HFFc6 (cell line): ENCODE results near the gene INPP5B. TPM values are rescaled to one million over a fixed set of nuclear protein-coding genes. Genes with fewer than 3 reads are reported as not detected.

Experiments used
- DNase-seq: peaks from one replicate; pipeline ENCODE4 v3.0.0-alpha.2; 2018
- H3K27ac Mint-ChIP-seq: 2 replicates; pipeline ENCODE4 v1.8.0; 2020; ENCODE audit warnings: mild to moderate bottlenecking, mixed read lengths
- H3K27me3 Mint-ChIP-seq: 2 replicates; pipeline ENCODE4 v1.8.0; 2021; ENCODE audit warnings: mild to moderate bottlenecking, moderate library complexity, mixed read lengths; ENCODE audit not compliant: insufficient read depth
- H3K36me3 Mint-ChIP-seq: 2 replicates; pipeline ENCODE4 v1.8.0; 2021; ENCODE audit warnings: low read depth, mixed read lengths
- H3K4me1 Mint-ChIP-seq: 2 replicates; pipeline ENCODE4 v1.8.0; 2020; ENCODE audit warnings: low read depth, mixed read lengths
- H3K4me3 Mint-ChIP-seq: 2 replicates; pipeline ENCODE4 v1.8.0; 2020; ENCODE audit warnings: mild to moderate bottlenecking, moderate library complexity, mixed read lengths
- H3K9me3 Mint-ChIP-seq: 2 replicates; pipeline ENCODE4 v1.8.0; 2020; ENCODE audit warnings: mild to moderate bottlenecking, mixed read lengths
- CTCF ChIP-seq: fragments of 200-600 bp; sonication (generic); IDR thresholded peaks from 2 replicates; pipeline ENCODE4 v1.5.0; 2021; ENCODE audit warnings: antibody characterized with exemption, mild to moderate bottlenecking
- total RNA-seq, 6 experiments: library from RNA; stranded (reverse); fragmentation: NEBNext Ultra II Directional; extraction: Animal tissue kit (Norgen Biotek cat#: 25700); gene quantifications; 2 replicates in 1 of 6; 3 replicates in 5 of 6; pipeline ENCODE4 v1.2.3, GENCODE V29; 2021

INPP5B gene
- total RNA-seq, 6 experiments from 2014 or later, result 9.6 to 16.0 (median 12.7) TPM

GRCh38 chr1:37958690-37959089, 11.8 kb upstream of the INPP5B start:
- H3K9me3 Mint-ChIP-seq, result no peaks in the 10 kb centered on the region
- H3K4me3 Mint-ChIP-seq, result 0 out of 2 replicates have a peak overlapping the region, but pooled peaks have one; percentile 13
- peaks cover 31% of the 10 kb centered on the region for H3K4me1 Mint-ChIP-seq
- H3K27ac Mint-ChIP-seq, result peak overlapping the region; percentile 86
- peak; percentile 95 for DNase-seq
- peaks cover 20% of the 10 kb centered on the region for H3K36me3 Mint-ChIP-seq
- TF ChIP-seq CTCF, result no peak
- peaks cover 5% of the 10 kb centered on the region for H3K27me3 Mint-ChIP-seq

- peaks cover 35% of the 10 kb centered on the region for H3K4me1 Mint-ChIP-seq
- no peak for DNase-seq
- TF ChIP-seq CTCF, result no peak
- no peak overlapping the region for H3K4me3 Mint-ChIP-seq
- H3K36me3 Mint-ChIP-seq, result peaks cover 14% of the 10 kb centered on the region
- H3K27ac Mint-ChIP-seq, result no peak overlapping the region
- H3K9me3 Mint-ChIP-seq, result no peaks in the 10 kb centered on the region
- peaks cover 9% of the 10 kb centered on the region for H3K27me3 Mint-ChIP-seq
Measured at GRCh38 chr1:37955685-37956084, 8.8 kb upstream of the INPP5B start.

GRCh38 chr1:37954316-37954971, 7.6 kb upstream of the INPP5B start:
- H3K9me3 Mint-ChIP-seq, result no peaks in the 10 kb centered on the region
- H3K27me3 Mint-ChIP-seq, result peaks cover 9% of the 10 kb centered on the region
- H3K4me1 Mint-ChIP-seq, result peaks cover 25% of the 10 kb centered on the region
- peaks cover 6% of the 10 kb centered on the region; the same call in 1 of the 2 replicates for H3K36me3 Mint-ChIP-seq
- DNase-seq, result no peak
- no peak for TF ChIP-seq CTCF
- H3K4me3 Mint-ChIP-seq, result no peak overlapping the region
- no peak overlapping the region for H3K27ac Mint-ChIP-seq

GRCh38 chr1:37952738-37953137, 5.9 kb upstream of the INPP5B start:
- no peak for DNase-seq
- Mint-ChIP-seq H3K27me3 (peaks cover 6% of the 10 kb centered on the region), H3K9me3 (no peaks in the 10 kb centered on the region), H3K27ac (no peak overlapping the region), H3K36me3 (peaks cover 6% of the 10 kb centered on the region; the same call in 1 of the 2 replicates), H3K4me1 (peaks cover 8% of the 10 kb centered on the region), H3K4me3 (no peak overlapping the region)
- TF ChIP-seq CTCF, result no peak

- Mint-ChIP-seq H3K27me3 (peaks cover 6% of the 10 kb centered on the region), H3K36me3 (peaks cover 6% of the 10 kb centered on the region; the same call in 1 of the 2 replicates), H3K9me3 (no peaks in the 10 kb centered on the region), H3K27ac (no peak overlapping the region), H3K4me3 (no peak overlapping the region), H3K4me1 (peaks cover 12% of the 10 kb centered on the region)
- TF ChIP-seq CTCF, result no peak
- no peak for DNase-seq
Measured at GRCh38 chr1:37951783-37952624, 5.2 kb upstream of the INPP5B start.
